ENCODE results near the gene BTD.

DNA sequence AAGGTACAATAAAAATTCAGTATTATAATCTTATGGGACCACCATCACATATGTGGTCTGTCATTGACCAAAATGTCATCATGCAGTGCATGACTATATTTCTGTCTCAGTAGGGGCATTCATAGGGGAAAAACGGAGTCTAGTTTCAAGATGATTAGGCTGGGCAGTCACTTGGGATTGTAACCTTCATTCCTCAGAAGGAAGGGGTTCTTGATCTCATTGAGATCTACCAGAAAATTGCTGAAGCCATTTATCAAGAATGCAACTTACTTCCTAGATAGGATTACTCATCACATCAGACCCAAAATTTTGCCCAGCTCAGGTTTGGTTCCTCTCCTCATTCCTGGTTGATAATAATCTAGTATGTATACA lies 37.3 kb downstream of the BTD start:
- TF ChIP-seq CTCF (IDR thresholded peaks at IDR 0.05; ENCODE audit: low read length) (no peak), EZH2 (IDR thresholded peaks at IDR 0.05; ENCODE audit: borderline replicate concordance, low read length) (no peak)

Data from OCI-LY1 (cell line).